RWPE2 (cell line): ENCODE data around the gene WDR26.

ENCODE experiments used
- ATAC-seq: fragments of 200-7000 bp; cut with Tn5 transposase; 3 replicates; pipeline ENCODE4 v1.9.1; 2021; ENCODE audit warnings: low read depth
- DNase-seq: peaks from one replicate; pipeline ENCODE4 v3.0.0-alpha.2; 2020; ENCODE audit warnings: low spot score
- H3K27ac ChIP-seq: fragments of 450-650 bp; 2 replicates; pipeline ENCODE4 v1.5.1; 2017; ENCODE audit warnings: mild to moderate bottlenecking; ENCODE audit not compliant: poor library complexity, severe bottlenecking
- H3K27me3 ChIP-seq: fragments of 250-450 bp; sonication (Bioruptor Pico); 2 replicates; pipeline ENCODE4 v1.5.1; 2021; ENCODE audit warnings: mild to moderate bottlenecking, moderate library complexity; ENCODE audit not compliant: insufficient read depth, poor library complexity, severe bottlenecking
- H3K36me3 ChIP-seq: fragments of 250-450 bp; sonication (Bioruptor Pico); 2 replicates; pipeline ENCODE4 v1.5.1; 2020; ENCODE audit warnings: low read depth, mild to moderate bottlenecking, moderate library complexity
- H3K4me1 ChIP-seq: fragments of 250-450 bp; sonication (Bioruptor Pico); 2 replicates; pipeline ENCODE4 v1.5.1; 2021; ENCODE audit warnings: mild to moderate bottlenecking, moderate library complexity; ENCODE audit not compliant: insufficient read depth, poor library complexity, severe bottlenecking
- H3K4me3 ChIP-seq: fragments of 250-450 bp; sonication (Bioruptor Pico); 2 replicates; pipeline ENCODE4 v1.5.1; 2021; ENCODE audit warnings: mild to moderate bottlenecking, moderate library complexity; ENCODE audit not compliant: severe bottlenecking
- H3K9me3 ChIP-seq: fragments of 250-450 bp; sonication (Bioruptor Pico); 2 replicates; pipeline ENCODE4 v1.5.1; 2021; ENCODE audit warnings: mild to moderate bottlenecking, moderate library complexity; ENCODE audit not compliant: severe bottlenecking
- TF ChIP-seq, protein P1 (sequence below): fragments of 450-650 bp; IDR thresholded peaks from one replicate; pipeline ENCODE4 v1.5.1; 2017; ENCODE audit warnings: mild to moderate bottlenecking, moderate library complexity; ENCODE audit not compliant: poor library complexity, severe bottlenecking

WDR26 gene

DNA sequence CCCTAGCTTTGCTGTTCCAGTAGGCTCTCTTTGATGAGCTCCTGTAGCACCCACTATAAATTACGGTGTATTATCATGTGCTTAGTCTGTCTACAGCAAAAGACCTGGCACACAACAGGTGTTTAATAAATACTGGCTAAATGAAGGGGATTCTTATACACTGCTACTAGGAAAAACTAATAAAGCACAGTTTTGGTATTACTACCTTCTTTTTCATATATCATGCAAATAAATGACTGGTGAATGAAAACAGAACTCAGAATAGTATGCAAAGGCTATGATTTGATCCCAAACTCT lies 26.4 kb downstream of the WDR26 start:
- H3K4me3 ChIP-seq, result no peak overlapping the region
- no peaks in the 10 kb centered on the region for H3K27me3 ChIP-seq
- peak overlapping the region; percentile 14 for H3K27ac ChIP-seq
- peaks cover 48% of the 10 kb centered on the region for H3K36me3 ChIP-seq
- TF ChIP-seq, protein P1, sequence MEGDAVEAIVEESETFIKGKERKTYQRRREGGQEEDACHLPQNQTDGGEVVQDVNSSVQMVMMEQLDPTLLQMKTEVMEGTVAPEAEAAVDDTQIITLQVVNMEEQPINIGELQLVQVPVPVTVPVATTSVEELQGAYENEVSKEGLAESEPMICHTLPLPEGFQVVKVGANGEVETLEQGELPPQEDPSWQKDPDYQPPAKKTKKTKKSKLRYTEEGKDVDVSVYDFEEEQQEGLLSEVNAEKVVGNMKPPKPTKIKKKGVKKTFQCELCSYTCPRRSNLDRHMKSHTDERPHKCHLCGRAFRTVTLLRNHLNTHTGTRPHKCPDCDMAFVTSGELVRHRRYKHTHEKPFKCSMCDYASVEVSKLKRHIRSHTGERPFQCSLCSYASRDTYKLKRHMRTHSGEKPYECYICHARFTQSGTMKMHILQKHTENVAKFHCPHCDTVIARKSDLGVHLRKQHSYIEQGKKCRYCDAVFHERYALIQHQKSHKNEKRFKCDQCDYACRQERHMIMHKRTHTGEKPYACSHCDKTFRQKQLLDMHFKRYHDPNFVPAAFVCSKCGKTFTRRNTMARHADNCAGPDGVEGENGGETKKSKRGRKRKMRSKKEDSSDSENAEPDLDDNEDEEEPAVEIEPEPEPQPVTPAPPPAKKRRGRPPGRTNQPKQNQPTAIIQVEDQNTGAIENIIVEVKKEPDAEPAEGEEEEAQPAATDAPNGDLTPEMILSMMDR, result no peak
- no peaks in the 10 kb centered on the region for H3K9me3 ChIP-seq
- ATAC-seq (no peak), DNase-seq (no peak)
- H3K4me1 ChIP-seq, result peaks cover 13% of the 10 kb centered on the region

DNA sequence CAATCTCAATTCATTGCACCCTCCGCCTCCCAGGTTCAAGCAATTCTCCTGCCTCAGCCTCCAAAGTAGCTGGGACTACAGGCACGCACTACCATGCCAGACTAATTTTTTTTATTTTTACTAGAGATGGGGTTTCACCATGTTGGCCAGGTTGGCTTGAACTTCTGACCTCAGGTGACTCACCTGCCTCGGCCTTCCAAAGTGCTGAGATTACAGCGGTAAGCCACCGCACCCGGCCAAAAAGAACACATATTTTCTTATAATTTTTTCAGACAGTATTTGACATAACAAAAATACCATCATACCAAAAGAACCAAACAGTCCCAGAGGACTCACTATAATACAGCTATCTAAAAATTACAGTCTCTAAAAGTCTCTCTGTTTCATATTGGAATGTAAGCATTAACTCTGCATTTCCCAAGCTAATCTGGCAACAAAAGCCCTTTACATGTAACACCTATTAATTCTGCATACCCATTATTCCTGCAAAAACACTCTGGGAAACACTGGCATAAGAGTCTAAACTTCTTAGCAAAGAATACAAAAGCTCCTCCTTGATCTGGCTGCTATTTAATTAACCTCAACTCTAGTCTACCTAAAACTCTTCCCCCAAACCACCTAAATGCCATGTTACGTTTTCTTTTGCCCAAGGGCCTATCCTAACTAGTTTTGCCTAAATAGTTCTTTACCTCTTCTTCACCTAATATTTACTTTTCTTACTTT lies 26.9 kb downstream of the WDR26 start:
- Histone ChIP-seq H3K4me1 (peaks cover 13% of the 10 kb centered on the region), H3K4me3 (no peak overlapping the region), H3K27me3 (no peaks in the 10 kb centered on the region), H3K36me3 (peaks cover 44% of the 10 kb centered on the region), H3K9me3 (no peaks in the 10 kb centered on the region), H3K27ac (peak overlapping the region; percentile 14)
- no peak for DNase-seq
- peak; percentile 69; the same call in 2 of the 3 replicates for ATAC-seq
- TF ChIP-seq, protein P1, result no peak

GRCh38 chr1:224406216-224406615 lies 28.4 kb downstream of the WDR26 start:
- no peaks in the 10 kb centered on the region for H3K9me3 ChIP-seq
- H3K4me1 ChIP-seq, result peaks cover 13% of the 10 kb centered on the region
- no peak overlapping the region for H3K4me3 ChIP-seq
- TF ChIP-seq, protein P1, result no peak
- no peak for ATAC-seq
- peaks cover 47% of the 10 kb centered on the region for H3K36me3 ChIP-seq
- H3K27ac ChIP-seq, result no peak overlapping the region
- H3K27me3 ChIP-seq, result no peaks in the 10 kb centered on the region
- DNase-seq, result no peak

GRCh38 chr1:224405604-224405970 lies 29.0 kb downstream of the WDR26 start:
- peaks cover 41% of the 10 kb centered on the region for H3K36me3 ChIP-seq

More at GRCh38 chr1:224405604-224405970, 29.0 kb downstream of the WDR26 start:
- DNase-seq, result no peak
- H3K9me3 ChIP-seq, result no peaks in the 10 kb centered on the region
- no peak overlapping the region for H3K4me3 ChIP-seq
- ATAC-seq, result no peak
- no peak overlapping the region for H3K27ac ChIP-seq
- H3K27me3 ChIP-seq, result no peaks in the 10 kb centered on the region
- TF ChIP-seq, protein P1, result no peak
- peaks cover 13% of the 10 kb centered on the region for H3K4me1 ChIP-seq
